Choroid plexus epithelial cell (primary cell): ENCODE results near the gene DEPDC5.

Experiments used
- DNase-seq: peaks from one replicate; pipeline ENCODE4 v3.0.0-alpha.2; 2010; ENCODE audit warnings: low read depth
- H3K4me3 ChIP-seq: 2 replicates; pipeline ENCODE4 v1.5.1; 2011; ENCODE audit warnings: low read depth, mild to moderate bottlenecking, control low read depth, low read length, moderate library complexity
- CTCF ChIP-seq: conservative IDR thresholded peaks from 2 replicates; pipeline ENCODE4 v1.5.1; 2011; ENCODE audit warnings: low read depth, mild to moderate bottlenecking, control low read depth, inconsistent platforms, low read length, moderate library complexity

The DEPDC5 gene

GRCh38 chr22:31927562-31927961 is 173.7 kb downstream of the DEPDC5 start:
- DNase-seq: no peak
- TF ChIP-seq CTCF: no peak
- H3K4me3 ChIP-seq: no peak overlapping the region

- no peak for TF ChIP-seq CTCF
- peak; percentile 23 for DNase-seq
- H3K4me3 ChIP-seq: no peak overlapping the region
Observed at GRCh38 chr22:31929167-31929930, 175.5 kb downstream of the DEPDC5 start.

GRCh38 chr22:31932863-31933262 is 179.0 kb downstream of the DEPDC5 start:
- DNase-seq: no peak
- TF ChIP-seq CTCF: no peak

GRCh38 chr22:31933406-31933805 is 179.6 kb downstream of the DEPDC5 start:
- H3K4me3 ChIP-seq: no peak overlapping the region
- no peak for TF ChIP-seq CTCF
- DNase-seq: no peak

More at GRCh38 chr22:31932863-31933262, 179.0 kb downstream of the DEPDC5 start:
- no peak overlapping the region for H3K4me3 ChIP-seq

GRCh38 chr22:31933816-31934482 is 180.1 kb downstream of the DEPDC5 start:
- no peak overlapping the region for H3K4me3 ChIP-seq
- DNase-seq: no peak
- TF ChIP-seq CTCF: no peak

- TF ChIP-seq CTCF: no peak
- DNase-seq: no peak
- H3K4me3 ChIP-seq: no peak overlapping the region
Observed at GRCh38 chr22:31935961-31936635, 182.3 kb downstream of the DEPDC5 start.
